Measurements from ENCODE around the gene MRPL27. TPM values are rescaled to one million over a fixed set of nuclear protein-coding genes. Genes with fewer than 3 reads are reported as not detected.

MRPL27 gene
- total RNA-seq, 1 experiment from 2014 or later = 115 TPM

DNA sequence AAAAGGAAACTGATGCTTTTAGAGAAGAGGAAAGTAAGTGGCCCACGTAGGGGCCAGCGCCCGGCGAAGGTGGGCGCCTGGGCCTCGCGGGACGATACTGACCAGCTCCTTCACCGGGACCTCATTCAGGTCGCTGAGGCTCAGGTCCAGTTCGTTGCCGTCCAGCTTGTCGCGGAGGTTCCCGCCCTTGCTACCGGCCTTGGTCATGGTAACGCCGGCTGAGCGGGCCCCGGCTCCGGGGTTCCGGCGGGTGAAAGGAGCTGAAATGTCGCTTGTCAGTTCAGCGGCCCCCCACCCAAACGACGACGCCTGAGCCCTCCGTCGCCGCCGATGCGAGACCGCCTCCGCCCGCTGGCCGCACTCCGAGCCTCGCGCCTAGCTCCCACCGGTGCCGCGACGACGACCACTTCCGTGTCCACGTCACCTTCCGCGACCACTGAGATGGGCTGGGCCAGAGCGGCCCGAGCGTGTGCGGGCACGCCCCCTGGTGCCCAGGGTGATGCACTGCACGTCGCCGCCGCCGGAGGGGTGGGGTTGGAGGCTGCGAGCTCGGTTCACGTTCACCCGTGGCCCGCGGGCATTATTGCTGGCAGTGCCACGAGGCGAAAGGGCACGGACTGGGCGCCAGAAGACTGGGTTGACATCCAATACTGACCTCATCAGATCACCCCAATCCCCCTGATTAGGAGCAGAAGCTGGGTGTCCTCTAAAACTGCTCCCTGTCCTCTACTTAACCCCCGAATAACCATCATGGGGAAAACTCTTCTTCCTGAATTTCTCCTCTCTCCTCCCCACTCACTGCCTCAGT, 24.3 kb upstream of the MRPL27 start, which contains the start of gene LRRC59:
LRRC59 (minus strand) TSS at position 413 of the 808 bp plus-strand sequence; CDS start at position 207, 206 bp downstream.
- Histone ChIP-seq H3K27me3 (replicated peaks) (no peaks in the 10 kb centered on the region), H3K9me3 (replicated peaks) (0 out of 2 replicates have a peak, but pooled peaks cover 3% of the 10 kb centered on the region), H3K36me3 (peaks cover 48% of the 10 kb centered on the region), H3K27ac (peak within 1 kb of the TSS; percentile 78), H3K4me3 (peak within 1 kb of the TSS; percentile 79), H3K4me1 (replicated peaks) (peaks cover 18% of the 10 kb centered on the region)
- peak; percentile 93 to 95 for DNase-seq (ENCODE audit: low read depth in 1 of 2, low spot score in 2 of 2)

DNA sequence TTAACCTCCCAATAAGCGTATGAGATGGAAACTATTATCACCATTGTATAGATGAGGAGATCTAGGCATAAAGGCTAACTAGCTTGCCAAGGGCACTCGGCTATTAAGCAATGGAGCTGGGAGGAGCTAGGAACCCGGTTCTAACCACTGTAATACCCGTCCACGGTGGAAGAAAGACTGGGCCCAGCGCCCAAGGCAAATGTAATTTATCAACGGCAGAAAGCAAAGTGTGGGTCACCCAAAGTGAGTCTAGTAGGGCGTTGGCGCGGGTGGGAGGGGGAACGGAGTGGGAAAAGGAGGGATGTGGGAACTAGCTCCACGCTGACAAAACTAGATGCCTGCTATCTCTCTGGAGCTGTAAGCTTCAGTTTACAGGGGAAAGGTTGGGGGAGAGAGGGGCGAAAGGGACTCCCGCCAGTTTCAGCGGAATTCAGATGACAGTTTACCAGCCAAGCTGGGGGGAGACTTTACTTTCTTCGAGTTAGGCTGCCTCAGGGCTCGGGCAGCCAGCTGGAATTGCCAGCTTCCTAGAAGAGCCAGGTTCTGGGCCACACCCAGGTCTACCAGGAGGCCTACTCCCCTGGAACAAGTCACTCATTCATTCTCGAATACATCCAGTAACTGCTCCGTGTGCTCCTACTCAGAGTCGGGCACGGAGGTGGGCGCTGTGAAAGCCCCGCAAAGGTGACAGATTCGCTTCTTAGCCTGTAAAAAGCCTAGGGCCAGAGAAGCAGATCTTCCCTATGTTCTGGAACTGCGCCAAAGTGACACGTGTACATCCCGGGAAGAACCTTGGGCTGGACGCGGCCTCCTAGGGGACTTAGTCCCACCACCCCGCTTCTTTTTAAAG, 23.5 kb upstream of the MRPL27 start:
- H3K36me3 ChIP-seq = peaks cover 56% of the 10 kb centered on the region
- peaks cover 18% of the 10 kb centered on the region for H3K4me1 ChIP-seq (replicated peaks)
- H3K27me3 ChIP-seq (replicated peaks) = no peaks in the 10 kb centered on the region
- H3K4me3 ChIP-seq = peak overlapping the region; percentile 79
- H3K9me3 ChIP-seq (replicated peaks) = 0 out of 2 replicates have a peak, but pooled peaks cover 3% of the 10 kb centered on the region
- peak; percentile 66 to 76 for DNase-seq (ENCODE audit: low read depth in 1 of 2, low spot score in 2 of 2)
- H3K27ac ChIP-seq = peak overlapping the region; percentile 78

DNA sequence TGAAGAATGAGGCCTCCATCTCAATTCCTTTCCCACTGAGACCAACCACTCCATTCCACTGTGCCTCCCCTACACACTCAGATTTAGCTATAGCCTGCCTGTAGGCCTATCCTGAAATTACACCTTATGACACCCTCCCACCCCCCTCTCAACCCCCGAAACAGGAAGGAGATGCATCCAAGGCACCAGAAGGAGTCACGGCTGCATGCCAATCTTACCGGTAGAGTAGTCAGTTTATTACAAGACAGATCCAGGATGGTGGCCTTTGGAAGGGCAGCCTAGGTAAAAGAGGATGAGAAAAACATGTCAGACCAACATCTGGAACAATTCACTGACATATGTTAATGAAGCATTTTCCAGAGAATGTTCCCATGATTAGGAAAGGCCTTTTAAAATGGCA, 21.7 kb upstream of the MRPL27 start:
- peaks cover 74% of the 10 kb centered on the region for H3K36me3 ChIP-seq
- 0 out of 2 replicates have a peak, but pooled peaks cover 3% of the 10 kb centered on the region for H3K9me3 ChIP-seq (replicated peaks)
- peaks cover 18% of the 10 kb centered on the region for H3K4me1 ChIP-seq (replicated peaks)
- no peak overlapping the region for H3K27ac ChIP-seq
- H3K27me3 ChIP-seq (replicated peaks) = no peaks in the 10 kb centered on the region
- no peak overlapping the region for H3K4me3 ChIP-seq
- DNase-seq (ENCODE audit: low read depth in 1 of 2, low spot score in 2 of 2) = no peak

DNA sequence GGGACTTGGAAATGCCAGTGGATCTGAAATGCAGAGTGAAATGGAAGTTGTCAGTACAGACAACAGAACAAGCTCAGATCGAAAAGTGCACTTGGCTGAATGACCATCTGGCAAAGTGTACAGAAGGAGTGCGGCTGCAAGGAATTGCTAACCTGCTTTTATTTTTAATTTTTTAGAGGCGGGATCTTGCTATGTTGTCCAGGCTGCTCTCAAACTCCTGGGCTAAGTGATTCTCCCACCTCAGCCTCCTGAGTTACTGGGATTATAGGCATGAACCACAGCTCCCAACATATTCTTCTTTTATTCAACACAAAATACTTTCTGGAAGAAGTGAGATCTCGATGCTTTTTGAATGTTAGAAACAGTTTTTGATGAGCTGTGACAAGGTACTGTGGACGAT, 20.7 kb upstream of the MRPL27 start:
- no peaks in the 10 kb centered on the region for H3K27me3 ChIP-seq (replicated peaks)
- H3K27ac ChIP-seq = no peak overlapping the region
- peaks cover 84% of the 10 kb centered on the region for H3K36me3 ChIP-seq
- H3K9me3 ChIP-seq (replicated peaks) = no peaks in the 10 kb centered on the region
- H3K4me1 ChIP-seq (replicated peaks) = peaks cover 18% of the 10 kb centered on the region
- no peak overlapping the region for H3K4me3 ChIP-seq
- DNase-seq (ENCODE audit: low read depth in 1 of 2, low spot score in 2 of 2) = no peak

DNA sequence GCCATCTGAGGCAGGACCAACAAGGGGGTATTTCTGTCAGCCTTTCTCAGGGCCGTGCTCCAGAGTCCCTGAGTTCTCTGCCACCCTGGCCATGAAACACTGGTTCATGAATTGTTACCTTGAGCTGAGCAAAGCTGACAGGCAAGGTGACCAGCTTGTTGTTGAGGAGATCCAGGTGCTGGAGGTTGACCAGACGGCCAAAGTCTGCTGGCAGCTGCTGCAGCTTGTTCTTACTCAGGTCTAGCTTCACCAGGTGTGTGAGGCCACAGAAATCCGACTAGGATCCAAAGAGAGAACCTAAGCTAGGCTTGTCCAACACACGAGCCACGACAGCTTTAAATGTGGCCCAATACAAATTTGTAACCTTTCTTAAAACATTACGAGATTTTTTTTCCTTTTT, 19.6 kb upstream of the MRPL27 start:
- Histone ChIP-seq H3K27me3 (replicated peaks) (no peaks in the 10 kb centered on the region), H3K27ac (no peak overlapping the region), H3K4me1 (replicated peaks) (peaks cover 15% of the 10 kb centered on the region), H3K9me3 (replicated peaks) (no peaks in the 10 kb centered on the region), H3K36me3 (peaks cover 95% of the 10 kb centered on the region), H3K4me3 (no peak overlapping the region)
- no peak for DNase-seq (ENCODE audit: low read depth in 1 of 2, low spot score in 2 of 2)

DNA sequence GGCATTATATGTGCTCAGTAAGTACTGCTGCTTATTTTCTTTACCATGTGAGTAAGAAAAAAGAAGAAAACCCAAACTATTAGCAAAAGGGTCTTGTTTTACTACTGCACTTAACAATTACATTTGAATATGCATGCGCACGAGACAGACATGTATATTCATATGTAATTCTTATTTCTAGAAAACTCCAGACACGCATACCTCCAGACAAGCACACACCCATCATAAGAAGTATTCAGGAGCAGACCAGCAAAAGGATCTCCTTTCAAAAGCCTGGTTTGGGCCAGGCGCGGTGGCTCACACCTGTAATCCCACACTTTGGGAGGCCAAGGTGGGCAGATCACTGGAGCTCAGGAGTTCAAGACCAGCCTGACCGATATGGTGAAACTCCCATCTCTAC, 16.6 kb upstream of the MRPL27 start:
- Histone ChIP-seq H3K9me3 (replicated peaks) (no peaks in the 10 kb centered on the region), H3K27me3 (replicated peaks) (no peaks in the 10 kb centered on the region), H3K36me3 (peaks cover 100% of the 10 kb centered on the region), H3K4me3 (no peak overlapping the region), H3K4me1 (replicated peaks) (no peaks in the 10 kb centered on the region), H3K27ac (no peak overlapping the region)
- no peak for DNase-seq (ENCODE audit: low read depth in 1 of 2, low spot score in 2 of 2)

DNA sequence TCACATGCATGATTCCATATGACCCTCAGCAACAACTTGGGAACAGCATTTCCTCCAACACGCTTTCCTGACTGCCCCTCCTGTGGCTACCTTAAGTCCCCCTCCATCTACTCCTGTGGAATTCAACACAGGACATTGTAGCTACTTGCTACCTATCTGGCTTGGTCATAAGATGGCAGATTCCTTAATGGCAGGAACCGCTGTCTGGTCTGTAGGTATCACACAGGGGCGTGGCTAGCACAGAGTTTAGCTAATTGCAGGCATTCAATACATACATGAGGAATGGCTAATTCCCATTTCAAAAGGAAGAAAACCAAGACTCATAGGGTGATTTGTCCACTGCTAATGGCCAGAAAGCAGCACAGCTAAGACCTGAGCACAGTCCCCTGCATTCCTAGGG, 15.7 kb upstream of the MRPL27 start:
- no peak overlapping the region for H3K4me3 ChIP-seq
- H3K36me3 ChIP-seq = peaks cover 100% of the 10 kb centered on the region

DNA sequence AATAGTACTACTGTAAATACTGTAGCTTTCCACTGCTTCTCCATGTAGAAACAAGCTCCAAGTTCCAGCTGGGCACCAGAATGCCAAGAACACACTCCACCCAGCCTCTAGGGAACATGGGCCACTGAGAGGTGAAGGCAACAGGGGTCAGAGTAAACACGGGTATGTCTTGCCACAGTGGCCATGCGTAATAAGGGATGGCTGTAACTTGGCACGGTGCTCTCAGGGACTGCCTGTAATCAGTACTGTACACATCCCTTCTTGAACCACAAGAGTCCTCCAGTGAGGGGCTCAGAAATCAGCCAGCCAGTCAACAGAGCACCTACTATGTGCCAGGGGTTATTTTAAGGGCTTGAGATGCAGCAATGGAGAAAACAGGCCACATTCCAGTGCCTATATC, 13.5 kb upstream of the MRPL27 start:
- Histone ChIP-seq H3K36me3 (peaks cover 100% of the 10 kb centered on the region), H3K27ac (no peak overlapping the region), H3K27me3 (replicated peaks) (no peaks in the 10 kb centered on the region), H3K4me3 (no peak overlapping the region), H3K4me1 (replicated peaks) (no peaks in the 10 kb centered on the region), H3K9me3 (replicated peaks) (no peaks in the 10 kb centered on the region)
- DNase-seq (ENCODE audit: low read depth in 1 of 2, low spot score in 2 of 2) = no peak

More for the DNA sequence above, 15.7 kb upstream of the MRPL27 start:
- Histone ChIP-seq H3K4me1 (replicated peaks) (no peaks in the 10 kb centered on the region), H3K27ac (no peak overlapping the region), H3K27me3 (replicated peaks) (no peaks in the 10 kb centered on the region), H3K9me3 (replicated peaks) (no peaks in the 10 kb centered on the region)
- DNase-seq (ENCODE audit: low read depth in 1 of 2, low spot score in 2 of 2) = no peak

DNA sequence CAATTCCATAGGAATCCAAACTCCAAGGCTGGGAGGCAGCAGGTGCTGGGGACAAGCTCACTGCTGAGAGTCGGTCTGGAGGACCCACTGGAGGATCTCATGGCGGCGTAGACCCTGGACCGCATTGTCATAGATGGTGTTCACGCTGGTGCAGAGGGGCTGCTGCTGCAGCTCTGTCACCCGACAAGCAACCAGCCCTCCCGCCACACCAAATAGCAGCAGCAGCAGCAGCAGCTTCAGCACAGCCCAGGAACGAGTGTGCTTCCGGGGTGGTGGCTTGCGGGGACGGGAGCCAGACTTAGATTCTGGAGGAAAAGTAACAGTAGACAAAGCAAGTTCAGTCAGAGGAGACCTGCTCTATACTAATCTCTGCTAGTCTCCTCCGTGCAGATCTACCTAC, 9.9 kb upstream of the MRPL27 start:
- H3K4me3 ChIP-seq = no peak overlapping the region
- no peak overlapping the region for H3K27ac ChIP-seq
- no peak for DNase-seq (ENCODE audit: low read depth in 1 of 2, low spot score in 2 of 2)
- H3K9me3 ChIP-seq (replicated peaks) = no peaks in the 10 kb centered on the region
- H3K36me3 ChIP-seq = peaks cover 96% of the 10 kb centered on the region
- H3K4me1 ChIP-seq (replicated peaks) = peaks cover 9% of the 10 kb centered on the region
- H3K27me3 ChIP-seq (replicated peaks) = no peaks in the 10 kb centered on the region

DNA sequence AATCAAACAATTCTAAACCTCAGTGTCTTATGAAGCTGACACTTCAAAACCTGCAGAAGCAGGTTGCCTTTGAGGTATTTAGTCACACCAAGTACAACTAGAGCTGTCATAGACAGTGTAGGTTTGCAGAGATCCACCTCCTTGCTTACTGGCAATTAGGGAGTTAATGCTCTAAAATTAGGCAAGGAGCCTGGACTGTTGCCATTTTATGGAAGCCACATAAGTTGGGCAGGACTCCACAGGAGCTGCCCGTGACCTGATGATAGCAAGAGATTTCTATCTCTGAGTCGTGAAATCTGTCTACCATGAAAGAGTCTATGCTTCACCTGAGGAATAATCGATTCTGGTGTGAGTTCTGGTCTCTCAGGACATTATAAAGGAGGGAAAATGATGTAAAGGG, 8.9 kb upstream of the MRPL27 start:
- Histone ChIP-seq H3K27me3 (replicated peaks) (no peaks in the 10 kb centered on the region), H3K4me3 (no peak overlapping the region), H3K27ac (no peak overlapping the region), H3K9me3 (replicated peaks) (no peaks in the 10 kb centered on the region), H3K4me1 (replicated peaks) (peaks cover 10% of the 10 kb centered on the region), H3K36me3 (peaks cover 92% of the 10 kb centered on the region)
- DNase-seq (ENCODE audit: low read depth in 1 of 2, low spot score in 2 of 2) = no peak

DNA sequence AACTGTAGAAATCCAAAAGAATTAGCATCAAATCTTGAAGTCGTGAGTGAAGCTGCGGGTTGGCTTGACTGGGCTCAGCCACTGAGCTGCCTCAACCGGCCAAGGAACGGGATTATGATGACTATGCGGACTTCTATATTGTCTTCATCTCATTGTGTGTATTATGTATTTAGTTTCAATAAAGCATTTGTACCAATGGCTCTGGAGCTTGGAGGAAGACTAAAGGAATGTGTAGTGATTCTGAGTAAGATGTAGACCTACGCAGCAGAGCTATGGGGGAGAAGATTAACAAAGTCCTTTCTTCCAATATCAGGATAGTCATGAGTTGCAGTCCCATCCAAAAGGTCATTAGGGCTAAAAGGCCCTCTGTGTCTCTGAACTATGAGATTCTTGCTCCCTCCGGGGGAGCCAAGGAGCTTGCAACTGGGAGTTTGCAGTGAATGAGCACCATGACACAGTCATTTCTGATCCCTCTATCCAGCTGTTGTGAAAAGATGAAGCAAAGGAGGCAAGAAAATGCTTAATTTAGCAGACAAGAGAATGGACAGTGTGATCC, 8.4 kb upstream of the MRPL27 start:
- no peaks in the 10 kb centered on the region for H3K27me3 ChIP-seq (replicated peaks)
- H3K27ac ChIP-seq = no peak overlapping the region
- no peaks in the 10 kb centered on the region for H3K9me3 ChIP-seq (replicated peaks)
- H3K36me3 ChIP-seq = peaks cover 87% of the 10 kb centered on the region
- DNase-seq (ENCODE audit: low read depth in 1 of 2, low spot score in 2 of 2) = no peak
- no peak overlapping the region for H3K4me3 ChIP-seq
- H3K4me1 ChIP-seq (replicated peaks) = peaks cover 10% of the 10 kb centered on the region

DNA sequence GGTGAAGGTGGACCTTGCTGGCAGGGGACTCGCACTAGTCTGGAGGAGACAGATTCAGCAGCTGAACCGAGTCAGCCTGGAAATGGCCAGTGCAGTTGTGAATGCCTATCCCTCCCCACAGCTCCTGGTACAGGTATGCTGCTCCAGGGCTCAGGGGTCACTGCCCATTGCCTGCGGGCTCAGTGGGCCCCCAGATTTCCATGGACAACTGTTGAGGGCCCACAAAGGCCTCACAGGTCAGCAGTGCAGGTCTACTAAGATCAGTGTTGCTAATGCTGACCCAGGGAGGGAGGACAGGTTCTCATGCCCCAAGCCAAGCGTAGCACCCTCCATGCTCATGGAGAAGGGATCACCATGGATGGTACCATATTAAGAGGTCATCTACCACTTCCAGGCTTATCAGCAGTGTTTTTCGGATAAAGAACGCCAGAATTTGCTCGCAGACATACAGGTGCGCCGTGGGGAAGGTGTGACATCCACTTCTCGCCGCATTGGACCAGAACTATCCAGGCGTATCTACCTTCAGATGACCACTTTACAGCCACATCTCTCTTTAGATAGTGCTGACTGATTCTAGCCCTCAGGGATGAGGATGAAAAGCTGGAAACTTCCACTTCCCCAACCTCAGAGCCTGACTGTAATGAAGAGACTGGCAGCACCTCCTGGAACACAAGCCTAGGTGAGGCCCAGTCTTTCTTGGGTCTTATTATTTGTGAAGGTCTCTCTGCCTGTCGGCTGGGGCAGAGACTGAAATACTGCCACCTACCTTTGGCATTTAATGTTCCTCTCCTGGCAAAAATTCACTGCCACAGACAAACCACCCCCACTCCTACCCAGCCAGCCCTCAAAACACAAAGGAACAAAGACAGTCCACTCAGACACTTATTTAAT, 7.6 kb upstream of the MRPL27 start:
- Histone ChIP-seq H3K27me3 (replicated peaks) (no peaks in the 10 kb centered on the region), H3K9me3 (replicated peaks) (no peaks in the 10 kb centered on the region), H3K36me3 (peaks cover 81% of the 10 kb centered on the region), H3K4me3 (no peak overlapping the region), H3K4me1 (replicated peaks) (peaks cover 10% of the 10 kb centered on the region), H3K27ac (no peak overlapping the region)
- peak in 1 of 2 experiments; percentile 28 for DNase-seq (ENCODE audit: low read depth in 1 of 2, low spot score in 2 of 2)

All from SJSA1 (cell line).